Lower lobe of right lung (tissue), 2 donors: ENCODE data around the gene DHRS3. TPM values are rescaled to one million over a fixed set of nuclear protein-coding genes. Genes with fewer than 3 reads are reported as not detected.

Source experiments
- ATAC-seq, 2 donors: fragments of 200-7000 bp; cut with Tn5 transposase; one replicate each; pipeline ENCODE4 v1.9.1; 2020 to 2022; ENCODE audit warnings: mild to moderate bottlenecking in 2 of 2, moderate library complexity in 2 of 2
- DNase-seq: peaks from one replicate; pipeline ENCODE4 v3.0.0-alpha.2; 2020
- H3K27ac ChIP-seq: fragments of 200-600 bp; one replicate; pipeline ENCODE4 v1.8.0; 2022
- H3K27me3 ChIP-seq: fragments of 200-600 bp; one replicate; pipeline ENCODE4 v1.8.0; 2022; ENCODE audit warnings: low read depth
- H3K36me3 ChIP-seq: fragments of 200-600 bp; one replicate; pipeline ENCODE4 v1.8.0; 2022; ENCODE audit warnings: mild to moderate bottlenecking
- H3K4me1 ChIP-seq: fragments of 200-600 bp; one replicate; pipeline ENCODE4 v1.8.0; 2022
- H3K4me3 ChIP-seq: fragments of 200-600 bp; one replicate; pipeline ENCODE4 v1.8.0; 2022; ENCODE audit warnings: mild to moderate bottlenecking
- H3K9me3 ChIP-seq: fragments of 200-600 bp; one replicate; pipeline ENCODE4 v1.8.0; 2022
- CTCF ChIP-seq: fragments of 200-600 bp; IDR thresholded peaks from one replicate; pipeline ENCODE4 v1.8.0; 2022; ENCODE audit warnings: antibody characterized with exemption, mild to moderate bottlenecking
- intact Hi-C: fragments of 100-400 bp; cut with DNase I; formaldehyde crosslinking; loops from one replicate; pipeline ENCODE4 v1.11.0; 2022
- total RNA-seq: library from RNA; stranded (reverse); fragmentation: NEBNext Ultra II Directional; extraction: Animal tissue kit (Norgen Biotek cat#: 25700); gene quantifications from one replicate; pipeline ENCODE4 v1.2.1, GENCODE V29; 2021
- donor health status: DM: no; HTN: yes; CAD: no; lungs with severe emphysema.

Gene DHRS3
- total RNA-seq, 1 donor from 2014 or later: 135 TPM

GRCh38 chr1:12609469-12610003 lies 8.5 kb downstream of the DHRS3 start:
- H3K27me3 ChIP-seq: no peaks in the 10 kb centered on the region
- H3K4me1 ChIP-seq: peaks cover 38% of the 10 kb centered on the region
- TF ChIP-seq CTCF: no peak
- ATAC-seq (no peak), DNase-seq (no peak)
- intact Hi-C loops: no loop called here
- H3K27ac ChIP-seq: no peak overlapping the region
- peaks cover 39% of the 10 kb centered on the region for H3K36me3 ChIP-seq
- H3K4me3 ChIP-seq: no peak overlapping the region
- H3K9me3 ChIP-seq: no peaks in the 10 kb centered on the region

- no peak for DNase-seq
- no peaks in the 10 kb centered on the region for H3K9me3 ChIP-seq
- no peak for TF ChIP-seq CTCF
- peaks cover 38% of the 10 kb centered on the region for H3K4me1 ChIP-seq
- H3K36me3 ChIP-seq: peaks cover 44% of the 10 kb centered on the region
- no peaks in the 10 kb centered on the region for H3K27me3 ChIP-seq
- ATAC-seq: no peak
- intact Hi-C loops: no loop called here
- H3K4me3 ChIP-seq: no peak overlapping the region
- H3K27ac ChIP-seq: no peak overlapping the region
Measured at GRCh38 chr1:12608311-12608957, 9.6 kb downstream of the DHRS3 start.

- H3K4me1 ChIP-seq: peaks cover 40% of the 10 kb centered on the region
- intact Hi-C loops: no loop called here
- TF ChIP-seq CTCF: no peak
- H3K36me3 ChIP-seq: peaks cover 35% of the 10 kb centered on the region
- DNase-seq (no peak), ATAC-seq (no peak)
- H3K9me3 ChIP-seq: no peaks in the 10 kb centered on the region
- no peak overlapping the region for H3K27ac ChIP-seq
- H3K27me3 ChIP-seq: no peaks in the 10 kb centered on the region
- H3K4me3 ChIP-seq: no peak overlapping the region
Measured at GRCh38 chr1:12607263-12607662, 10.7 kb downstream of the DHRS3 start.

- no peak for TF ChIP-seq CTCF
- Histone ChIP-seq H3K4me1 (peaks cover 57% of the 10 kb centered on the region), H3K4me3 (no peak overlapping the region), H3K9me3 (no peaks in the 10 kb centered on the region), H3K27ac (peak overlapping the region; percentile 53), H3K36me3 (peaks cover 14% of the 10 kb centered on the region), H3K27me3 (no peaks in the 10 kb centered on the region)
- intact Hi-C loops: no loop called here
- DNase-seq (no peak), ATAC-seq (no peak)
Measured at GRCh38 chr1:12604986-12605385, 13.0 kb downstream of the DHRS3 start.

GRCh38 chr1:12604114-12604874 lies 13.7 kb downstream of the DHRS3 start:
- no peak for TF ChIP-seq CTCF
- peak; percentile 92 to 93 for ATAC-seq
- peak overlapping the region; percentile 7 for H3K4me3 ChIP-seq
- H3K27ac ChIP-seq: peak overlapping the region; percentile 53
- DNase-seq: no peak
- intact Hi-C loops: no loop called here
- no peaks in the 10 kb centered on the region for H3K27me3 ChIP-seq
- H3K4me1 ChIP-seq: peaks cover 63% of the 10 kb centered on the region
- no peaks in the 10 kb centered on the region for H3K9me3 ChIP-seq
- H3K36me3 ChIP-seq: peaks cover 14% of the 10 kb centered on the region
